Spinal cord (tissue), 10 donors: Measurements from ENCODE around the gene PIK3R5. TPM values are rescaled to one million over a fixed set of nuclear protein-coding genes. Genes with fewer than 3 reads are reported as not detected.

Experiments used
- DNase-seq, 6 donors: peaks; one replicate each; pipeline versions ENCODE4 v3.0.0 to v3.0.0-alpha.2; 2013 to 2015; ENCODE audit warnings: low spot score in 6 of 6, low read depth in 4 of 6
- H3K27ac ChIP-seq: one replicate; pipeline ENCODE4 v1.5.1; 2013; ENCODE audit warnings: low read depth, low read length, control low read depth
- H3K27me3 ChIP-seq: one replicate; pipeline ENCODE4 v1.6.1; 2013; ENCODE audit warnings: low read length; ENCODE audit not compliant: control insufficient read depth, insufficient read depth
- H3K36me3 ChIP-seq: one replicate; pipeline ENCODE4 v1.6.1; 2013; ENCODE audit warnings: low read length; ENCODE audit not compliant: control insufficient read depth, insufficient read depth
- H3K4me1 ChIP-seq: one replicate; pipeline ENCODE4 v1.6.1; 2013; ENCODE audit warnings: low read length; ENCODE audit not compliant: control insufficient read depth, insufficient read depth
- H3K4me3 ChIP-seq: one replicate; pipeline ENCODE4 v1.5.1; 2013; ENCODE audit warnings: low read depth, low read length, control low read depth
- H3K9me3 ChIP-seq: one replicate; pipeline ENCODE4 v1.6.1; 2013; ENCODE audit warnings: low read length; ENCODE audit not compliant: control insufficient read depth, insufficient read depth
- WGBS: methylation state at CpG from one replicate; pipeline ENCODE4 v1.1.5; 2013; ENCODE audit warnings: missing lambda C conversion rate; ENCODE audit not compliant: insufficient coverage; 5-methylcytosine and 5-hydroxymethylcytosine counted together
- polyA plus RNA-seq, 2 donors: library from polyadenylated mRNA; unstranded; fragments of 120-200 nt; gene quantifications; one replicate each; pipeline ENCODE4 v1.2.1, GENCODE V29; 2013; ENCODE audit not compliant: insufficient read length in 2 of 2
- total RNA-seq, 2 donors: library from RNA; depleted of rRNA in 1 of 2; stranded (reverse); fragments of 120-200 nt in 1 of 2; fragments of >200 nt in 1 of 2; gene quantifications; one replicate each; pipeline versions ENCODE4 v1.2.3 to v1.2.4, GENCODE V29; 2013 to 2014
- donor health status: healthy.

The PIK3R5 gene
- total and polyA plus RNA-seq, 4 donors: 2.5 to 3.3 (median 2.7) TPM

- no peaks in the 10 kb centered on the region for H3K36me3 ChIP-seq
- no peaks in the 10 kb centered on the region for H3K9me3 ChIP-seq
- no peaks in the 10 kb centered on the region for H3K27me3 ChIP-seq
- 89% methylated on average over 8 of the region's 8 CpGs for WGBS
- no peak overlapping the region for H3K4me3 ChIP-seq
- no peaks in the 10 kb centered on the region for H3K4me1 ChIP-seq
- H3K27ac ChIP-seq: no peak overlapping the region
- DNase-seq: no peak
Observed at GRCh38 chr17:8946071-8946470, 19.4 kb downstream of the PIK3R5 start.

DNA sequence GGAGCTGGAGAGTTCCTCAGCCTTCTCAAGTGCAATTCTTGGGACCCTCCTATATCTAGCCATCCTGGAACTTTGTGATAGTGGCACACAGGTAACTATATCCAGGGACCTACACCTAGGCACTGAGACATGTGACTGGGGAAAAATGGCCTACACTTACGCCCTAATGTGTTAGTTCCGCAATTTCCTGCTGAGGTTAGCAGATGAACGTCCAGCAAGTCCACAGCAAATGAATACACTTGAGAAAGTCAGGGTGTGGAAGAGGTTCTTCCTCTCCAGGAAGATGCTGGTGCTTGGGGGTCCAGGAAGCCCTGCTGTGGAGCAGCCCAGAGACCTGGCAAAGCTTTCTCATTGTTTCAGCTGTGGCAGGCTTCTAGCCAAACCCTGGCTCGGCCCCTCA lies 20.8 kb downstream of the PIK3R5 start:
- H3K4me3 ChIP-seq: no peak overlapping the region
- 90% methylated on average over 4 of the region's 4 CpGs for WGBS
- no peaks in the 10 kb centered on the region for H3K27me3 ChIP-seq
- H3K27ac ChIP-seq: no peak overlapping the region
- no peaks in the 10 kb centered on the region for H3K4me1 ChIP-seq
- no peaks in the 10 kb centered on the region for H3K9me3 ChIP-seq
- DNase-seq: no peak
- H3K36me3 ChIP-seq: no peaks in the 10 kb centered on the region

GRCh38 chr17:8944083-8944482 lies 21.4 kb downstream of the PIK3R5 start:
- no peak for DNase-seq
- no peaks in the 10 kb centered on the region for H3K27me3 ChIP-seq
- no peak overlapping the region for H3K4me3 ChIP-seq
- no peaks in the 10 kb centered on the region for H3K4me1 ChIP-seq
- H3K9me3 ChIP-seq: no peaks in the 10 kb centered on the region
- no peak overlapping the region for H3K27ac ChIP-seq
- H3K36me3 ChIP-seq: no peaks in the 10 kb centered on the region

GRCh38 chr17:8941980-8942622 lies 23.4 kb downstream of the PIK3R5 start:
- Histone ChIP-seq H3K4me1 (no peaks in the 10 kb centered on the region), H3K36me3 (no peaks in the 10 kb centered on the region), H3K27ac (no peak overlapping the region), H3K27me3 (no peaks in the 10 kb centered on the region), H3K9me3 (no peaks in the 10 kb centered on the region), H3K4me3 (no peak overlapping the region)
- 73% methylated on average over 8 of the region's 8 CpGs for WGBS
- no peak for DNase-seq

DNA sequence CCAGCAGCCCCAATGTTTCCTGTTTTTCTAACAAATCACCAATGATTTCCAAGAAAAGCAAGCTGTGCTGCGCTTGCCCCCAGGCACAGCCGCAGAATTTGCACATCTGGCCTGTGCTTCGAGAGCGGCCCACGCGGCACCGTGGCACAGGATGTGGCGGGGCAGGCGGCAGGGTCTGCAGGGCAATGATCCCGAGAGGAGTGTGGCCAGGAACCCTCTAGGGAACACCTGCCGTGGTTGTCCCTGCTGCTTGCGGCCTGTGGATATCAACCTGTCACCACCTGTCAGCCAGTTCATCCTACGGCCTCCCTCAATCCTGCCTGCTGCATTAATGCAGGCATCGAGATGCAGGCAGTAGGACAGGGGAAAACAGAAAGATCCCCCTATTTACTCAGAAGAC lies 24.0 kb downstream of the PIK3R5 start:
- DNase-seq: no peak
- H3K9me3 ChIP-seq: no peaks in the 10 kb centered on the region
- H3K36me3 ChIP-seq: no peaks in the 10 kb centered on the region
- no peak overlapping the region for H3K27ac ChIP-seq
- no peak overlapping the region for H3K4me3 ChIP-seq
- 92% methylated on average over 12 of the region's 14 CpGs for WGBS
- no peaks in the 10 kb centered on the region for H3K27me3 ChIP-seq
- no peaks in the 10 kb centered on the region for H3K4me1 ChIP-seq

DNA sequence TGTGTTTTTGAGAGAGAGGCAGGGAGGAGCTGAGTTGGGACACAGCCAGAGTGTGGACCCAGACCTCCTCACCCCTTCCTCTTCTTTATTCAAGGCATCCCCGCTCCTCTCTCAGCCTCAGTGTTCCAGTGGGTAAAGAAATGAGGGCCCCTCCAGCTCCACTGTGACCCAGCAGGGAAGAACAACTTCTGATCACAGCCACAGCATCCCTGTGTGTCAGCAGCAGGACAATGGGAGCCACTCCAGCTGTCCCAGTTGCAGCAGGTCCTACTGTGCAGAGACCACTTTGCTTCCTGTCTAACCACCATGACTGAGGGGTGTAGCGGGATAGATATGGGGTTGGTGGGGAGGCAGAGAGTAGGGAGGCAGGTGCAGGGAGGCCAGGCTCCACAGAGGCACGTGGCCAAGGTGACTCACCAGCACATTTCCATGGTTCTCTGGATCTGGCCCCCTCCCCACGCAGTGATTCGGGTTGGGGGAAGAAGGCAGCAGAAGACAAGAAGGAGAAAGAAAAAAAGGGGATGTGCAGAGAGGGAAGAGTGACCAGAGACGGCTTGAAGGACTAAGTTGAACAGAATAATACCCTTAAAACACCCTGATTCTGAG lies 24.5 kb downstream of the PIK3R5 start:
- Histone ChIP-seq H3K27me3 (no peaks in the 10 kb centered on the region), H3K27ac (no peak overlapping the region), H3K4me1 (no peaks in the 10 kb centered on the region), H3K9me3 (no peaks in the 10 kb centered on the region), H3K36me3 (no peaks in the 10 kb centered on the region), H3K4me3 (no peak overlapping the region)
- DNase-seq: no peak
- 100% methylated on average over 1 of the region's 6 CpGs for WGBS

DNA sequence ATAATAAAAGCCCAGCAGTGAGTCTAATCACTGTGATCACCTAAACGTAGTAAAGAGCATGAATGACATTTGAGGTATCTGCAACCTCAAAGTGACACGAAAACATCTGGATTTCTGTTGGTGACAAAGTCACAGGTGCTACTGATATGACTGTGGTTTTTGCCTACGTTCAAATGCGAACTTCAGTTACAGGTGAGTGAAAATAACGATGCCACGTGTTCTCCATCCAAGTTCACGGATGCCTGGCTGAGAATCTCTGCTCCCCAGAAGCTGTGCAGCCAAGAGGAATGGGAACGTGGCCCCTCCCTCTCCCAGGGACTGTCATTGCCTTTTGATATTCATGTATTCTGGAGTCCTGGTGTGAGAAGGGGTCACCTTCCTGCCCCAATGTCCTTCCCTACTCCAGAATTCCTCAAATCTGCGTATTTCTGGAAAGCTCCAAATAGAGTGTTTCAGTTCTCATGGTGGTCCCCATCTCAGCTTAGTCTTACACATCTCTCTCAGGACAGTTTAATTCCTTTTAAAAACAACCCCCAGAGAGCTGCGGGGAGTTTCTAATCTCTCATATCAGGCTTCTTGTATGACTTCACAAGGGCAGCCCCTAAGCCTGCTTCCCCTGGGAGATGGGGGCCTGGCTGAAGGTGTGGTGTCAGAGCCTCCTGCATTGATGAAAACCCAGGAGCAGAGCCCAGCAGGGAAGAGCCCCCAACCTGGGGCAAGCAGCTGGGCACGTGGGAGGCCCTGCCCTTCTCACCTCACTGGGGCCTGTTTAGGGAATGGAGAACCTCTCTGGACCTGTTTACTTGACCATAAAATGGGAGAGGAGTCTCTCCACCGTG lies 25.8 kb downstream of the PIK3R5 start:
- Histone ChIP-seq H3K4me3 (no peak overlapping the region), H3K9me3 (no peaks in the 10 kb centered on the region), H3K4me1 (no peaks in the 10 kb centered on the region), H3K27me3 (no peaks in the 10 kb centered on the region), H3K27ac (no peak overlapping the region), H3K36me3 (no peaks in the 10 kb centered on the region)
- WGBS: 85% methylated on average over 7 of the region's 12 CpGs
- no peak for DNase-seq

DNA sequence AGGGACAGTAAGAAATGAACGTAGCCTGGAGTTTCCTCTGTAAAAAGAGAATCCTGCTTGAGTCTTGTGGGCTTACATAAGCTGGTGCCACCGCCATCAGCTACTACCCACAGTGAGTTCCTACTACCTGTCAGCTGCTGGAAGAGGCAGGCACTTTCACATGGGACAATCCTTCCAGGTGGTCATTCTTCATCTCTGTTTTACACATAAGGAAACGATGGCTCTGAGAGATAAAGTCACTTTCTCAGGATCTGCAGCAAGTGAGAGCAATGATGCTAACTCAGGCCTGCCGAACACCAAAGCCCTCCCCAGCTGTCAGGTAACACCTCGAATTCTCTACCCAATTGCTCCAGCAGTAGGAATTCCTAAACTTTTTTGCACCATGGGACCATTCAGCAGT lies 26.6 kb downstream of the PIK3R5 start:
- H3K27me3 ChIP-seq: no peaks in the 10 kb centered on the region
- no peak for DNase-seq
- H3K27ac ChIP-seq: no peak overlapping the region
- no peaks in the 10 kb centered on the region for H3K9me3 ChIP-seq
- 87% methylated on average over 4 of the region's 5 CpGs for WGBS
- no peak overlapping the region for H3K4me3 ChIP-seq
- no peaks in the 10 kb centered on the region for H3K36me3 ChIP-seq
- H3K4me1 ChIP-seq: no peaks in the 10 kb centered on the region

DNA sequence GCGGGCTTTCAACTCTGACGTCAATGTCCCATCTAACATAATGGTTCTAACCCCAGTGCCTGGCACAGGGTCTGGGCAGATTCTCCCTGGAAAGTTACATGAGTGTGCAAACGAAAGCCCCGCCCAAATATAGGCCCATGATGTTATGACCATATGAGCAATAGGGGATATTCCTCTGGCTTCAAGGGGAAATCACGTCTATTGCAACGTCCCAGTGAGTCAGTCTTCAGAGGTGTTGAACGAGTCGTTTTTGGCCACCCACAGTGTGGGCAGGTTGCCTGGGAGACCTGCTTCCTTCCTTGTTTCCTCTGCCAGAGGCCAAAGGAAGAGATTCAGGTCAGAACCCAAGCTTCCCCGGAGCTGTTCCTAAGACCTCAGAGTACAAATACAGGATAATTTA lies 30.3 kb downstream of the PIK3R5 start:
- H3K27ac ChIP-seq: no peak overlapping the region
- H3K4me3 ChIP-seq: no peak overlapping the region
- H3K9me3 ChIP-seq: no peaks in the 10 kb centered on the region
- DNase-seq: no peak
- WGBS: 71% methylated on average over 7 of the region's 9 CpGs
- no peaks in the 10 kb centered on the region for H3K4me1 ChIP-seq
- no peaks in the 10 kb centered on the region for H3K27me3 ChIP-seq
- H3K36me3 ChIP-seq: no peaks in the 10 kb centered on the region

GRCh38 chr17:8934346-8934745 lies 31.2 kb downstream of the PIK3R5 start:
- H3K4me3 ChIP-seq: no peak overlapping the region
- no peaks in the 10 kb centered on the region for H3K9me3 ChIP-seq
- no peak overlapping the region for H3K27ac ChIP-seq
- H3K36me3 ChIP-seq: no peaks in the 10 kb centered on the region
- no peaks in the 10 kb centered on the region for H3K4me1 ChIP-seq
- H3K27me3 ChIP-seq: no peaks in the 10 kb centered on the region
- DNase-seq: no peak
- 83% methylated on average over 2 of the region's 6 CpGs for WGBS
